HG03342 (cell line): ENCODE data around the gene HEPN1.
A peak's percentile ranks its signal among the peaks of the same experiment; 100 is the strongest.

Source experiments
- ATAC-seq: cut with Tn5 transposase; IDR thresholded peaks from one replicate; pipeline ENCODE4 v1.9.1; 2021; ENCODE audit warnings: mild to moderate bottlenecking, moderate library complexity; ENCODE audit not compliant: unreplicated experiment

HEPN1 gene

DNA sequence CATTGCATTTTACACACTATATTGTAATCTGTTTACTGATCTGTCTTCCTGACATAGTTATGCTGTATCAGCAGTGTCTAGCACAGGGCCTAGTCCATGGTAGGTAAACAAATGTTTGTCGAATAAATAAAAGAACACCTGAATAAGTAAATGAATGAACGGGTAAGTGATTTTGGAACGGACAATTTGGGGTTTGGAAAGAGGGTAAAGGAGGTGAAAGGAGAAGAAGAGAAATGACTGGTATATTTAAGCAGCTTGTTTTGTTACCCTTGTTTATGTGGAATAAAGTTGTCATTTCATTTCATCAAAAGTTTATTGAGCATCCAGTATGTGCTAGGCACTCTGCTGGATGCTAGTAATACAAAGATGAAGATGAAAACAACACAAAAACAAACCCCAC, at the start of gene HEPN1:
Gene HEPN1 (plus strand): TSS at position 301 of the 400 bp plus-strand sequence.
- ATAC-seq: no peak

DNA sequence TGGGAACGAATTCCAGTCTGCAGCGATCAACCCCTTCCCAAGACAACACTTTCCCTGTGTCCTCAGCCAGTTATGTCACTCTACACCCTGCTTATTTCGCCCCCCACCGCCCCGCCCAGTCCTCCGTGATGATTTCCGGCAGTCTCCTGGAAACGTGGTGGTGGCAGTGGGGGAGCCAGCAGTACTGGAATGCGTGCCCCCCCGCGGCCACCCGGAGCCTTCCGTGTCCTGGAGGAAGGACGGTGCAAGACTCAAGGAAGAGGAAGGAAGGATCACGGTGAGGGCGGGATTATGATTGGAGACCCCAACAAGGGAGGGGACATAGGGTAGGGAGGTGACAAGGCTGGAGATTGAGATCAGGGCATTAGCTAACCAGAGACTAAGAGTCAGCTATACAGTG, 49.7 kb upstream of the HEPN1 start:
- ATAC-seq: no peak

DNA sequence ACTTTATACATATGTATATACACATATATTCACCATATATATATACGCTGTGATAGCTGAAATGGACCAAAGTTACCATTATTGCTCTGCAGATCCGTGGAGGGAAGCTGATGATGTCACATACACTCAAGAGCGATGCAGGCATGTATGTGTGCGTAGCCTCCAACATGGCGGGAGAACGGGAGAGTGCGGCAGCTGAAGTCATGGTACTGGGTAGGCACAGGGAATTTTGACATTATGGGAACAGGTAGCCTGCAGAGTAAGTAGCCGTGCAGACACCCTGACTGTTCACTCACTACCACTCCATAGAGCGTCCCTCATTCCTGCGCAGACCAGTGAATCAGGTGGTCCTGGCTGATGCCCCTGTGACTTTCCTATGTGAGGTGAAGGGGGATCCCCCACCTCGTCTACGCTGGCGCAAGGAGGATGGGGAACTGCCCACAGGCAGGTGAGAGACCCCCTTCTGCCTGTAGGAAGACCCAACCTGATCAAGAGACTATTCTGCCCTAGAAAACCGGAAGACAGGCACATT, 49.1 kb upstream of the HEPN1 start:
- no peak for ATAC-seq

DNA sequence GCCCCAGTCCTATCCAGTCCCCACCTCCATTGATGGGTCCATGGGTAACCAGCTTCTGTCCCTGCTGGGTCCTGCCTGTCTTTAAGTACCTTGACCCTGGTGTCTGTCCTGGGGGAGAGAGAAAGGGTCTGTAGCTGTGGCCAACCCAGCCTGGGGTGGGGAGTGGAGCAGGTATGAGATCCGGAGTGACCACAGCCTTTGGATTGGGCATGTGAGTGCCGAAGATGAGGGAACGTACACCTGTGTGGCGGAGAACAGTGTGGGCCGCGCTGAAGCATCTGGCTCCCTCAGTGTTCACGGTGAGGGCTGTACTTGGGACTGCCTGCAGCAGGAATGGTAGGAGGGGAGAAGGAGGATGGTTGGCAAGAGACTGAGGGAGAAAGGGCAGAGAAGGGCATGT, 48.6 kb upstream of the HEPN1 start:
- no peak for ATAC-seq

DNA sequence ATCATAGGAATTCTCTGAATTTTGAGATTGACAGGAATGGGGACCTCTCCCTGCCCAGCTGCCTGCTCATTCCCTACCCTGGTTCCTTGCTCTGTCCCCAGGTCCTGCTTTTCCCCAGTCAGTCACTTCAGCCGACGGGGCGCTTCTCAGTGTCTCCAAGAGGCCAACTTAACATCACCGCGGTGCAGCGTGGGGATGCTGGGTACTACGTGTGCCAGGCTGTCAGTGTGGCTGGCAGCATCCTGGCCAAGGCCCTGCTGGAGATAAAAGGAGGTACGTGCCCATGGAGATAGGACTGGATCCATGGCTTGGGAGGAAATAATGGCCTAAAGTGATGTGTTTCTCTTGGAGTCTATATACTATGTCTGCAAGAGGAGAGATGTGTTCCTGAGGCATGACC, 46.8 kb upstream of the HEPN1 start:
- no peak for ATAC-seq

DNA sequence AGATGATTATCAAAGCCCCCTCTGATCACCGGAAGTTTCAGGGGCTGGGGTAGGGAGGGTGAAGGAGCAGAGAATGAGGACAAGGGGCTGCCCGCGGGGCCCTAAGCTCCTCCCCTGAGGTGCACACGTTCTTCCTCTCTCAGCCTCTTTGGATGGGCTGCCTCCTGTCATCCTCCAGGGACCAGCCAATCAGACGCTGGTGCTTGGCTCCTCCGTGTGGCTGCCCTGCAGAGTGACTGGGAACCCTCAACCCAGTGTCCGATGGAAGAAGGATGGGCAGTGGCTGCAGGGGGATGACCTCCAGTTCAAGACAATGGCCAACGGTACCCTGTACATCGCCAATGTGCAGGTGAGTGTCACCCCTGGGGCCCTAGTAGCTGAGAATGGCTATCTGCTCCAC, 46.3 kb upstream of the HEPN1 start:
- ATAC-seq: no peak

DNA sequence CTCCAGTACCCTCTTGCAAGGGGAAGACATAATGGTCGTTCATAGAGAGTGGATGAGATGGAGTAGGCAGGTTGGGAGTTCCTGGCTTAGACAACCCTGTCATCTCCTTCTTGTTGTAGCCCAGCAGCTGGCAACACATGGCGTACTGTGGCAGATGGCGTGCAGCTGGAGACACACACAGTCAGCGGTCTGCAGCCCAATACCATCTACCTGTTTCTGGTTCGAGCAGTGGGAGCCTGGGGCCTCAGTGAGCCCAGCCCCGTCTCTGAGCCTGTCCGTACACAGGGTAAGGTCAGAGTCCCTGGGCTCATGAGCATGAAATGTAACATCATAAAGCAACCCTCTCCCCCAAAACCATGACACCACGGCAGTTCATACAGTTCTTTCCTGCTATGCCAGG, 45.1 kb upstream of the HEPN1 start:
- ATAC-seq: no peak

DNA sequence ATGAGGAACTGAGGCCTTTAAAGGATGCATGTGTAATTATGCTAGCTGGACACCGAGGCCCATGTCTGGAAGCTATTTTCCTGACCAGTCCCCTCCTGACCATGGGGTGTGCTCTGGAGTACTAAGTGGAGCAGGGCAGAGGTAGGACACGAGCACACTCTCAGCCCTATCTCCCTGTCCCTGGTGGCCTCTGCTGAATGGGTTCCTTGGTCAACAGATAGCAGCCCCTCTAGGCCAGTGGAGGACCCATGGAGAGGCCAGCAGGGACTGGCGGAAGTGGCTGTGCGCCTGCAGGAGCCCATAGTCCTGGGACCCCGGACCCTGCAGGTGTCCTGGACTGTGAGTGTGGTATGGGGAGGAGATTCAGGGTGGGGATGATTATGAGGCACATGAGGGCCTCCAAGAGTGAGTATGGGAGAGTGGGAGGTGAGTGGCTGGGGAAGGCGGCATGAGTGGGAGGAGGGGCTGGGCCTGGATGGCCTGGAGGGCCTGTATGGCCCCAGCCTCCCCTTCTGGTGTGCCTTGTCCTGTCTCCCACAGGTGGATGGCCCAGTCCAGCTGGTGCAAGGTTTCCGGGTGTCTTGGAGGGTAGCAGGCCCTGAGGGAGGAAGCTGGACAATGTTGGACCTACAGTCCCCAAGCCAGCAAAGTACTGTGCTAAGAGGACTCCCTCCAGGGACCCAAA, 44.3 kb upstream of the HEPN1 start:
- ATAC-seq: no peak

DNA sequence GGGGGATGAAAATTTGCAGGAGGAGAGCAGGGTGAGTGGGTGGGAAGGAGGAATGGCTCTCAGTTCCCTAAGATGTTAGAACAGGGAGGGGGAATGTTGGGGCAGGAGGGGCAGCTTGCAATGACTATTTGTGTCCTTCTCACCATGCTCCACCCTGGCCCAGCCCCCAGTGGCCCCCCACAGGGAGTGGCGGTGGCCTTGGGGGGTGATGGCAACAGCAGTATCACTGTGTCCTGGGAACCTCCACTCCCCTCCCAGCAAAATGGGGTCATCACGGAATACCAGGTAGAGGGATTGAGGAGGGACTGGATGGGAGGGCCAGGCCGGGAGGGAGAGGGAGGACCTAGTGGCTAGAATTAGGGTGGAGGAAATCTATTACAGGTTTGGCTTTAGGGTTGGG, 43.6 kb upstream of the HEPN1 start:
- ATAC-seq: no peak

DNA sequence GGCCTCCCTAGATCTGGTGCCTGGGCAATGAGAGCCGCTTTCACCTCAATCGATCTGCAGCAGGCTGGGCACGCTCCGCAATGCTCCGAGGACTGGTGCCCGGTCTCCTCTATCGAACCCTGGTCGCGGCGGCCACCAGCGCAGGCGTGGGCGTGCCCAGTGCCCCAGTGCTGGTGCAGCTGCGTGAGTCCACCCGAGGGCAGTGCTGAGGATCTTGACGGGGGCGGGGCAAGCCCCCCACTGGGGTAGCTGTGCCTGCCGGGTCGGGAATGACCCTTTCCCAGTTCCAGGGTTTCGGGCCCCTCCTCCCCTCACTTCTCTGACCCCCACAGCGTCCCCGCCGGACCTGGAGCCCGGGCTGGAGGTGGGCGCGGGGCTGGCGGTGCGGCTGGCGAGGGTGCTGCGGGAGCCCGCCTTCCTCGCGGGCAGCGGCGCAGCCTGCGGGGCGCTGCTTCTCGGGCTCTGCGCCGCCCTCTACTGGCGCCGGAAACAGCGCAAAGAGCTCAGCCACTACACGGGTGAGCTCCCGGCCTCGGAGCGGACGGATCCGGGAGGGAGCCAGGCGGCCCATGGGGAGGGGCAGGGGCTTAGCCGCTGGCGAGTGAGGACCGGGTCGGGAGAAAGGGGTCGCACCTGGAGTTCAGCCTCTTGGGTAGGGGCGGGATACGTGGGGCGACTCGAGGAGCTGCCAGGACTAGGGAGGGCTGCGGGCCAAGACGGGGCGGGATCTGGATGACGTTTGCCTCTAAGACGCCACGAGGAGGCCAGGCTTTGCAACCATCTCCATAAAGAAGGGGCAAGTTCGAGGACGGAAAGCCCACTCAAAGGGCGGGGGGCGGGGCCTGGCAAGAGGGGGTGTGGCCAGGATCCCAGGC, 42.9 kb upstream of the HEPN1 start:
- peak; percentile 89 for ATAC-seq

DNA sequence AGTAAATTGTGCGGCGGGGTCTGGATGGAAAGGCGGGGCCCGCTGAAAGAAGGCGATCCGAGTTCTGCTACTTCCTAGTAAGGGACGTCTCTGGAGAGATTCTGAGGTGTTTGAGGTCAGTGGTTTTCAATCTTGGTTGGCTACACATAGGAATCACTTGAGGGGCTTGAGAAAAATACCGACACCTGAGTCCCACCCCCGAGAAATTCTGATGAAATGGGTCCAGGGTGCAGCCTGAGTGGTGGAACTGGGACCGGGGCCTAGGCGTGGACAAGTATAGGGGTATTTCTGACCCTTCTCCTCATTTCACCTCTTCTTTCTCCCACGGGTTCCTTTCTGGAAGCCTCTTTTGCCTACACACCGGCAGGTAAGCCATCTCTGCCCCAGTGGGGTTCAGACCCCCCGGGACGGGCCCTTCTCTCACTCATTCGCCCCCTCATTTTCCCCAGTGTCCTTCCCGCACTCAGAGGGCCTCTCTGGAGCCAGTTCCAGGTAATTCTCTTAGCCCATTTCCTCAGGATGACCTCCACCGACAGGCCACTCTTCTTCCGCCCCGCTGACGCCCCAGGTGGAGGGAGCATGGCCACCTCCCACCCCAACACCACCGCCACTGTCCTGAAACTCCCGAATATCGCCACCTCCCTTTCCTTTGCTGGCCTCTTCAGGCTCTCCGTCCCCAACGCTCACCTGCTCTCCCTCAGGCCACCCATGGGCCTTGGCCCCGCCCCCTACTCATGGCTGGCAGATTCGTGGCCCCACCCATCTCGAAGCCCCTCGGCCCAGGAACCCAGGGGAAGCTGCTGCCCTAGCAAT, 42.0 kb upstream of the HEPN1 start:
- no peak for ATAC-seq

DNA sequence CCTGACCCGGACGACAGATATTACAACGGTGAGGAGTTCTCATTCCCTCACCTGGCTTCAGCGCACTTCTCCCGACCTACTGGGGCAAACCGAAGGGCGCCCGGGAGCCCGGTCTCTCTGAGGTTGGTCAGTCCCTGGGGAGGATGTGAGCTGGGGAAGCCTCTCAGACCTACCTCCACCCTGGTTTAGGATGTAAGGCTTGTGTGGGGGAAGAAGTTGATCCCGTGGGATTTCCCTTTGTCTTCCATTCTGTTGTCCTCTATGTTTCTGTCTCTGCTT, 41.5 kb upstream of the HEPN1 start:
- no peak for ATAC-seq

DNA sequence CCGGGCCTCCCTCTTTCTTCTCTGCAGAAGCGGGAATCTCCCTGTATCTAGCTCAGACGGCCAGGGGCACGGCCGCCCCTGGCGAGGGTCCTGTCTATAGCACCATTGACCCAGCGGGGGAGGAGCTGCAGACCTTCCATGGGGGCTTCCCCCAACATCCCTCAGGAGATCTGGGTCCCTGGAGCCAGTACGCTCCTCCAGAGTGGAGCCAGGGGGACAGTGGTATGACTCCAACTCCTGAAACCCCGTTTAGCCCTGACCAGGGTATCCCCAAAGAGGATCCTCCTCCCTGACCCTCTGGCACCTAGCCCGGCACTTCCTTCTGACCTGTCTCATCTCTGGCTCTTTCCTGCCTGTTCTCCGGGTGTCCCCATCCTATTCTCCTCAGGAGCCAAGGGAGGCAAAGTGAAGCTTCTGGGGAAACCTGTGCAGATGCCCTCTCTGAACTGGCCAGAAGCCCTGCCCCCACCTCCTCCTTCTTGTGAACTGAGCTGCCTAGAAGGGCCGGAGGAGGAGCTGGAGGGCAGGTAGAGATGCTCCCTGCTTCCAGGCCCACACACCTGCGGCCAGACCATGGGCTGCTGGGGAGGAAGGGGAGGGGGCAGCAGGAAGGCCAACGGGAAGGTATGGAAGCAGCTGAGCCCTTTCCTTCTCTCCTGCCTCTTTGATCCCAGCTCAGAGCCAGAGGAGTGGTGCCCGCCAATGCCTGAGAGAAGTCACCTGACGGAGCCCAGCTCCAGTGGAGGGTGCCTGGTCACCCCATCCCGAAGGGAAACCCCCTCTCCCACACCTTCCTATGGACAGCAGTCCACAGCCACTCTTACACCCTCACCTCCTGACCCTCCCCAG, 40.9 kb upstream of the HEPN1 start:
- no peak for ATAC-seq

DNA sequence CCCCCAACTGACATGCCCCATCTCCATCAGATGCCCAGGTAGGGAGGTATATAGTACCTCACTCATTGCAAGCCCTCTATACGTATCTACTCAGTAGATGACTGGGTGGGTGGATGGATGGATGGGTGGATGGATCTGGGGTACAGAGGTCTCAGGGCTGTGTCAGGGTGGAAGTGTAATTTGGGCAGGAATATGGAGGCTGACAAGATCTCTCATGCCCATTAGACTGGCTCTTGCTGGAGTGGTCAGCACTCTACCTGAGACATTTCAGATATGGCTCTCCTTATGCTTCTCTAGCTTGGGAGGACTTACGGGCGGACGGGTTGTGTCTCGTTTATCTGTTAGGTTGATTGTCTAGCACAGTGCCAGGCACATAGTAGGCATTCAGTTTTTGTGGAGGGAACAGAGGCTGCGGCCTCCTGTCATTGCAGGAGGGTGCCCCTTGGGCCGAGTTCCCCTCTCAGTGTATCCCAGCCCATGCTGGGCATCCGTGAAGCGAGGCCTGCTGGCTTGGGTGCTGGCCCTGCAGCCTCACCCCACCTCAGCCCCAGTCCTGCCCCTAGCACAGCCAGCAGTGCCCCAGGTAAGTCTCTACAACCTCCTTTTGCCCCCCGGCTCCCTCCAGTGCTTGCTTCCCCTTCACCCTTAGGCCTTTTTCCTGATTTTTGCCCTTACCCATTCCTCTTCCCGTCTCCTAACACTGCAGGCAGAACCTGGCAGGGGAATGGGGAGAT, 40.1 kb upstream of the HEPN1 start:
- ATAC-seq: no peak

DNA sequence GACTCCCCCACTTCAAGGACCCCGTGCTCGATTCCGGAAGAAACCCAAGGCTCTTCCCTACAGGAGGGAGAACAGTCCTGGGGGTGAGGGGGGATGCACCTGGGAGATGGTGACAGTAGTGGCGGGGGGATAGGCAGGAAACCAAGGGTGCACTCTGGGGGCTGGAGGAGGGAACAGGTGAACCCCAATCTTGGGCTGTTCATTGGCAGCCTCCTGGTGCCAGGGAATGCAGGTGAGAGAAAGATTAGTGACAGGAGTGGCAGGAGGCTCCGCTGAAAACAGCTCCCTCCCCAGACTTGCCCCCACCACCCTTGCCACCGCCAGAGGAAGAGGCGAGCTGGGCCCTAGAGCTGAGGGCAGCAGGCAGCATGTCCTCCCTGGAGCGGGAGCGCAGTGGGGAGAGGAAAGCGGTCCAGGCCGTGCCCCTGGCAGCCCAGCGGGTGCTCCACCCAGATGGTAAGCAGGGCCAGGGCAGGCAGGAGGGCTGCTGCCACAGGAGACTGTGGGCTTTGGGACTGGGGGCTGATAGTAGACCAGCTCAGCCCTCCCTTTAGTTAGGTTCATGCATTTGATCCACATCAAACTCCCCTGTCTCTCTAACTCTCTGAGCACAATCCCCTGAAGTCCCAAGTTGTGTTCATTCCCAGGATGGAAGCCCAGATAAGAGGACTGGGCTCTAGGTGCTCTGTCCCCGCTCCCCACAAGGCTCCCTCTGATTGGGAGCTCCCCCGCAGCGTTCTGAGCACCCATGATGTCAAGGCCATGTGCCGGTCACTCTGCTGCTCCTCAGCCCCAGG, 39.4 kb upstream of the HEPN1 start:
- no peak for ATAC-seq

DNA sequence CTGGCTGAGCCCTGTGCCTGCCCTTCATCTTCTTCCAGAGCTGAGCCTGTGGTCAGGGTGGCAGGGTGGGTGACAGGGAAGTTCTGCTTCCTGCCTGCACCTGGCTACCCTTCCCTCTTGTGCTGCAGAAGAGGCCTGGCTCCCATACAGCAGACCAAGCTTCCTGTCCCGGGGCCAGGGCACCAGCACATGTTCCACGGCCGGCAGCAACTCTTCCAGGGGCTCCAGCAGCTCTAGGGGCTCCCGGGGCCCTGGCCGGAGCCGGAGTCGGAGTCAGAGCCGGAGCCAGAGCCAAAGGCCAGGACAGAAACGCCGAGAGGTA, 38.8 kb upstream of the HEPN1 start:
- no peak for ATAC-seq

DNA sequence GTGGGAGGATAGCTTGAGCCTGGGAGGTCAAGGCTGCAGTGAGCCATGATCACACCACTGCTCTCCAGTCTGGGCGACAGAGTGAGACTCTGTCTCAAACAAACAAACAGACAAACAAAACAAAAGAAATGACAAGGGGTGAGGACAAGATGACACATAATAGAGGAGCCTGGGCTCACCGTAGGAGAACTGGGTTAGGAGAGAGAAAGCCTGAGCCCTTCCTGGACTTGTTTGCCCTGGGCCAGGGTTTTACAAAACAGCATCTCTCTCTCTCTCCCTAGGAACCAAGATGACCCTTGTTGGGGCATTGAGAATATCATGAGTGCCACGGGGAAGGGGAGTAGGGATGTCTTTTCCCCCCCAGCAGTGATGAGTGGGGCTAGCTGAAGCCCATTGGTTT, 38.1 kb upstream of the HEPN1 start:
- no peak for ATAC-seq

DNA sequence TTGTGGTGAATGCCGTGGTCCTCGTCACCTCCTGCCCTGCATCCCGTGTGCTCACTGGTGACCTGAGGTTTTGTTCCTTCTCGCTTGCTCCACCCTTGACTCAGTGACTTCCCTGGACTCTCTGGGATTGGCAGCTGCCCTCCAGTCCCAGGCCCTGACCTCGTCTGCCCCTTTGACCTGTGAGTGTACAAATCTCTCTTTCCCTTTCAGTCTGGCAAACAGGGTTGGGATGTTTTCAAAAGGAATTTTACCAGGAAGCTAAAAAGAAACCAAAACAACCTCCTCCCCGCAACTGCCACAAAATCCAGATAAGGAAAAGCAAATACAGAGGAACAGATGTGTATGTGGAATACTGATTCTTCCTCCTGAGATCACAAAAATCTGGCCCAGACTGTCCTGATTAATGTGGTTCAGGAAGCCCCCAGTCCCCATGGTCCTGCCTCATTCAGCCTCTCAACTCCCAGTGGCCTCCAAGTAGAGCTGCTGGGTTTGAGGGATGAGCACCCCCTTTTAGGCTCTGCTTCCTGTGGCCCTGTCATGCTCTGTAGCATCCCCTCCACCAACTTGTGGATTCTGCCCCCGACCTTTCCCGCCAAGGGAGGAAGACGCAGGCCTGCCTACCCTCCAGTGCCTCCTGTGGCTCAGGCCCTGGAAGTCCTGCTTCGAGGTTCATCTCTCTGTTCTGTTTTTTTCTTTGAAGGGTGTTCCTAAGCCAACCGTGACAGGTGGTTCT, 36.5 kb upstream of the HEPN1 start:
- ATAC-seq: no peak

DNA sequence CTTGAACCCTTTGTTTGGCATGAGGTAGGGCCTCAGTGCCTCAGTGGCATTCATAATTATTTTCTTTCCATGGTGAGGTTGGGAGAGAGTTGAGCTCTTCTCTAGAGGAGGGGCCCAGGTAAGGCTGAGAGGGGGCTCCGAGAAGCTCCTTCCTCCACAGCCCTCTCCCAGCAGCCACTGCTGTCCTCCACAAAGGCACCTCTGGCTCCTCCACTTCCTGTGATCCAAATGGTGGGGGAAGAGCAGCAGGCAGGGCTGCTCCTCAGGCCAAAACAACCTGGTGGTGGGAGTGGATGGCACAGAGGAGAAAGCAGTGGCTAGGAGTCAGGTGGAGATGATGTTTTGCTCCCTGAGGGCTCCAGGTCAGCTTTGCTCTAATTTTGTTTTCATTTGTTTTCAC, 34.7 kb upstream of the HEPN1 start:
- ATAC-seq: no peak
